ENCODE data around the gene MYL6.
A peak's percentile ranks its signal among the peaks of the same experiment; 100 is the strongest.
"Not testable (repeated sequence)": the region's sequence is repeated elsewhere in the genome, so short reads cannot be mapped to it uniquely, and the experiment has no call there.

MYL6 gene

GRCh38 chr12:56158029-56158925 lies at the start of gene MYL6:
MYL6 (plus strand) TSS chr12:56158359; CDS start chr12:56158402, 43 bp downstream.
- POLR2A ChIA-PET = interaction anchor here (0.6 to 1.0 kb wide), 3 partner anchors 30 to 493 kb away, joined by 3 read pairs; partner anchors contain the start of gene ESYT1
- DNase-seq (ENCODE audit: extremely low spot score) = peak; percentile 94
- CTCF ChIA-PET = interaction anchor here (0.7 to 2.2 kb wide), 10 partner anchors 14 to 479 kb away, joined by 3 to 10 read pairs (median 6); partner anchors contain the start of genes ESYT1, SMARCC2, STAT2 and ZC3H10
- no peak for TF ChIP-seq CTCF (IDR thresholded peaks at IDR 0.05; ENCODE audit: control extremely low read depth, extremely low read depth, low read depth, missing control alignments)

GRCh38 chr12:56110571-56110970 lies 47.6 kb upstream of the MYL6 start:
- TF ChIP-seq CTCF (IDR thresholded peaks at IDR 0.05; ENCODE audit: control extremely low read depth, extremely low read depth, low read depth, missing control alignments) = no peak
- no peak for DNase-seq (ENCODE audit: extremely low spot score)
- ChIA-PET POLR2A (no interaction called here), CTCF (interaction anchor here (0.8 to 1.7 kb wide), 8 partner anchors 9 to 373 kb away, joined by 3 to 5 read pairs (median 3); partner anchors contain the start of genes COQ10A, MYL6B and SUOX)

- POLR2A ChIA-PET = interaction anchor here (1.7 kb wide), 1 partner anchor 10 kb away, joined by 6 read pairs; the partner anchor contains the start of gene PA2G4
- DNase-seq (ENCODE audit: extremely low spot score) = no peak
- CTCF ChIA-PET = interaction anchor here (7.5 kb wide), 1 partner anchor 10 kb away, joined by 42 read pairs; the partner anchor contains the start of gene PA2G4
- no peak for TF ChIP-seq CTCF (IDR thresholded peaks at IDR 0.05; ENCODE audit: control extremely low read depth, extremely low read depth, low read depth, missing control alignments)
Measured at GRCh38 chr12:56114084-56114483, 44.1 kb upstream of the MYL6 start.

- CTCF ChIA-PET = interaction anchor here (1.0 to 7.5 kb wide), 4 partner anchors 8 to 74 kb away, joined by 3 to 42 read pairs (median 4); partner anchors contain the start of genes PA2G4 and SMARCC2
- POLR2A ChIA-PET = interaction anchor here (1.0 to 5.0 kb wide), 2 partner anchors 11 to 12 kb away, joined by 3 to 56 read pairs; partner anchors contain the start of gene PA2G4
- DNase-seq (ENCODE audit: extremely low spot score) = no peak
- no peak for TF ChIP-seq CTCF (IDR thresholded peaks at IDR 0.05; ENCODE audit: control extremely low read depth, extremely low read depth, low read depth, missing control alignments)
Measured at GRCh38 chr12:56115329-56115728, 42.8 kb upstream of the MYL6 start.

- CTCF ChIA-PET = interaction anchor here (1.1 to 14.7 kb wide), 9 partner anchors 8 to 520 kb away, joined by 3 to 243 read pairs (median 25); partner anchors contain the start of genes ESYT1, PA2G4, RNF41 and SMARCC2
- POLR2A ChIA-PET = interaction anchor here (0.6 to 5.0 kb wide), 8 partner anchors 11 to 75 kb away, joined by 3 to 56 read pairs (median 3); partner anchors contain the start of genes ESYT1 and PA2G4
- DNase-seq (ENCODE audit: extremely low spot score) = peak; percentile 84
- TF ChIP-seq CTCF (IDR thresholded peaks at IDR 0.05; ENCODE audit: control extremely low read depth, extremely low read depth, low read depth, missing control alignments) = no peak
Measured at GRCh38 chr12:56116267-56117081, 41.7 kb upstream of the MYL6 start, which contains the start of gene RPL41. RPL41 (plus strand) TSS chr12:56116633.

- ChIA-PET CTCF (interaction anchor here (1.5 to 14.7 kb wide), 11 partner anchors 9 to 520 kb away, joined by 5 to 243 read pairs (median 20); partner anchors contain the start of genes ANKRD52, ESYT1, PA2G4 and RNF41), POLR2A (interaction anchor here (0.6 to 5.0 kb wide), 12 partner anchors 10 to 321 kb away, joined by 3 to 56 read pairs (median 4); partner anchors contain the start of genes ESYT1, PA2G4 and SMARCC2)
- DNase-seq (ENCODE audit: extremely low spot score) = not testable (repeated sequence)
Measured at GRCh38 chr12:56117082-56117706, 41.0 kb upstream of the MYL6 start.
